PC-3 (cell line): ENCODE measurements around the gene UNC45B.
"Not testable (repeated sequence)": the region's sequence is repeated elsewhere in the genome, so short reads cannot be mapped to it uniquely, and the experiment has no call there.

Experiments
- CTCF ChIP-seq: fragments of 300-600 bp; sonication (generic); conservative IDR thresholded peaks from 2 replicates; pipeline ENCODE4 v1.5.1; 2017; ENCODE audit warnings: antibody characterized with exemption, low read depth, mild to moderate bottlenecking, low read length
- EZH2 ChIP-seq: fragments of 300-600 bp; sonication (generic); IDR thresholded peaks from one replicate; pipeline ENCODE4 v1.6.1; 2017; ENCODE audit warnings: antibody characterized with exemption, mild to moderate bottlenecking, low read length; ENCODE audit not compliant: unreplicated experiment

DNA sequence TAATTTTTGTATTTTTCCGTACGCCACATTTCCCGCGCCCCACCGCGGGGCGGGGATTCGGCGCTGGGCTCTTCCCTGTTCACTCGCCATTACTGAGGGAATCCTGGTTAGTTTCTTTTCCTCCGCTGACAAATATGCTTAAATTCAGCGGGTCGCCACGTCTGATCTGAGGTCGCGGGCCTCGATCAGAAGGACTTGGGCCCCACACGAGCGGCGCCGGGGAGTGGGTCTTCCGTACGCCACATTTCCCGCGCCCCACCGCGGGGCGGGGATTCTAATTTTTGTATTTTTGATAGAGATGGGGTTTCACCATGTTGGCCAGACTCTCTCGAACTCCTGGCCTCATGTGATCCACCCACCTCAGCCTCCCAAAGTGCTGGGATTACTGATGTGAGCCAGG is 3.5 kb downstream of the UNC45B start:
- TF ChIP-seq CTCF, EZH2: not testable (repeated sequence)
